Astrocyte of the cerebellum (primary cell): ENCODE results near the gene ZFYVE9.

Experiments used
- DNase-seq: peaks from one replicate; pipeline ENCODE4 v3.0.0-alpha.2; 2011; ENCODE audit warnings: low read depth
- H3K4me3 ChIP-seq: 2 replicates; pipeline ENCODE4 v1.5.1; 2011; ENCODE audit warnings: mild to moderate bottlenecking, low read depth, low read length, moderate library complexity
- CTCF ChIP-seq: IDR thresholded peaks from 2 replicates; pipeline ENCODE4 v1.5.1; 2012; ENCODE audit warnings: low read length, low read depth, moderate library complexity, mild to moderate bottlenecking; ENCODE audit errors: missing control alignments
- in situ Hi-C: cut with HindIII; loops from 2 replicates; pipeline ENCODE4 v1.10.0; 2017; ENCODE audit warnings: low sequenced_read_pairs

ZFYVE9 gene

DNA sequence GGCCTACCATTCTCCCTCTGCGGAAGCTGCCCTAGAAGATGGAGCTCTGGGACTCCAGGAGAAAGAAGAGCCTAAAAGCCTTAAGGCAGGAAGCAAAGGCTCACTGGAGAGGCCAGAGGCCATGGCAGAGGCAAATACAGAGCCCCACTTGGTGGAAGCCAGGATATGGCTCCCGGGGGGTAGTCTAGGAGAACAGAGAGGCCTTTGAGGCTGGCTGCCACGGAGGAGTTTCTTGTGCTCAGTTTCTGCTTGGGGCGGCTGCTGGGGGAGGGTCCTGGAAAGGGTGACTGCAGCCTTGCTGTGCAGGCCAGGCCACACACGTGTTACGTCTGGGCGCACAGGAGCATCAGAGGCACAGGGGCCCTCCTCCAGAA lies 218.7 kb downstream of the ZFYVE9 start:
- H3K4me3 ChIP-seq, result no peak overlapping the region
- DNase-seq, result no peak
- no peak for TF ChIP-seq CTCF
- in situ Hi-C loops, result no loop called here

- TF ChIP-seq CTCF, result no peak
- DNase-seq, result no peak
- peak overlapping the region; percentile 97 for H3K4me3 ChIP-seq
- in situ Hi-C loops, result no loop called here
Observed at GRCh38 chr1:52364235-52364839, 222.4 kb downstream of the ZFYVE9 start.

DNA sequence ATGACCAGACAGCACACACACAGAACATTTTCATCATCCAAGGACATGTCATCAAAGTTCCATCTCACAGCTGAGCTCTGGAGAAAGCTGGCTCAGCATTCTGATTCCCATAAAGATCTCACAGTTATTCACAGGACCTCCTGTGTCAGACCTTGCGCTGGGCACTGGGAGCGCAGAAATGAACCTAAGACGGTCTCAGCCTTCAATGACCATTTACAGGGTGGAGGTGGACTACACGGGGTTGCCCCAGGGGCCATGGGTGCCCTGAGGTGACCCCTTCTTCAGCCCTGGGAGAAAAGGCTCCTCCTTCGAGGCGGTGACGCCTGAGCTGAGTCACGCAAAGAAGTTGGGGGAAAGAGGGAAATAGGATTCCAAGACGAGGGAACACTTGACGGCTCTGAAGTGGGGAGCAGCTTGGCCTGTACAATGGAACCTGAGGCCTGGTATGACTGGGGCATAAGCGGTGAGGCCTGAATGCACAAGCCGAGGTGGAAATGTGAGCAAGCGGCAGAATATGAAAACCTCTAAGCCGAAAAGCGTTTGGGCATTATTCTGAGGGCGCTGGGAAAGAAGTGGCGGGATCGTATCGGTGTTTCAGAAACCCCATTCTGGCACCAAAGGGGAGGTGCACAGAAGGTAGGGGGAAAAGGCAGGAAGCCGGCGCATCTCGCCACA lies 223.3 kb downstream of the ZFYVE9 start:
- in situ Hi-C loops, result no loop called here
- TF ChIP-seq CTCF, result no peak
- peak overlapping the region; percentile 97 for H3K4me3 ChIP-seq
- peak; percentile 31 for DNase-seq

GRCh38 chr1:52365746-52366516 lies 224.0 kb downstream of the ZFYVE9 start, which contains the start of gene CC2D1B:
Gene CC2D1B (minus strand): TSS chr1:52366205. CDS start chr1:52364620, 1,585 bp downstream.
- peak; percentile 93 for DNase-seq
- H3K4me3 ChIP-seq, result peak within 1 kb of the TSS; percentile 97
- in situ Hi-C loops, result no loop called here
- TF ChIP-seq CTCF, result peak; percentile 9

- TF ChIP-seq CTCF, result no peak
- H3K4me3 ChIP-seq, result peak overlapping the region; percentile 97
- no peak for DNase-seq
- in situ Hi-C loops, result no loop called here
Observed at GRCh38 chr1:52366517-52366827, 224.6 kb downstream of the ZFYVE9 start.

- no peak for DNase-seq
- no peak for TF ChIP-seq CTCF
- H3K4me3 ChIP-seq, result no peak overlapping the region
- in situ Hi-C loops, result no loop called here
Observed at GRCh38 chr1:52367272-52367671, 225.4 kb downstream of the ZFYVE9 start.
